ENCODE measurements around the gene HOXD12. TPM values are rescaled to one million over a fixed set of nuclear protein-coding genes. Genes with fewer than 3 reads are reported as not detected.

The HOXD12 gene
- total RNA-seq, 2 donors from 2014 or later, result not detected

DNA sequence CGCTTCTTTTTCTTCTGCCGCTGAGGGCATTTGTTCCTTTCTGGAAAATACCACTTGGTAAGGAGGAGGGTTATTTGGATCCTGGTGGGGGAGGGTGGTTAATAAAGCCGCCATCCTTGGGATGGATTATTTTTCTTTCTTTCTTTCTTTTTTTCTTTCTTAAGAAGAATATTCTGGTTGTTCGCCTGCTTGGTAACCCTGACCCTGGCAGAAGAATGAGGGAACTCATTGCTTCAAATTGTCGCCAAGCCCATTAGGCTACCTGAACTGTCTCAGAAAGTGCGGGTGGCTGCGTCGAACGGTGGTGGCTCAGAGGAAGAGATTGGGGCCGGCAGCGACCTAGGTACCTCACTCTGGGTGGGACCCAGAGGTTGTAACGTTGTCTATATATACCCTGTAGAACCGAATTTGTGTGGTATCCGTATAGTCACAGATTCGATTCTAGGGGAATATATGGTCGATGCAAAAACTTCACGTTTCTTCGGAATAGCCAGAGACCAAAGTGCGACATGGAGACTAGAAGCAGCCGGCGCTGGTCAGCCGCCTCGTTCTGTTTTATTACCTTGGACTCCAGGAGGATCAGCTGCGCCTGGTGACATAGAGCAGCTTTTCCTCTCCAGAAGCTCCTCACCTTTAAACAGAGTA is 50.5 kb downstream of the HOXD12 start:
- H3K36me3 ChIP-seq, result no peaks in the 10 kb centered on the region
- no peaks in the 10 kb centered on the region for H3K4me1 ChIP-seq
- H3K27me3 ChIP-seq, result no peaks in the 10 kb centered on the region
- TF ChIP-seq CTCF (IDR thresholded peaks at IDR 0.05), result no peak
- no peaks in the 10 kb centered on the region for H3K9me3 ChIP-seq
- H3K27ac ChIP-seq, result no peak overlapping the region
- H3K9ac ChIP-seq (ENCODE audit: low read depth in 2 of 2, low read length in 2 of 2), result no peak overlapping the region
- intact Hi-C loops (cut with DNase I), result no loop called here
- no peak for DNase-seq
- no peak overlapping the region for H3K4me3 ChIP-seq

- intact Hi-C loops (cut with DNase I), result no loop called here
- no peaks in the 10 kb centered on the region for H3K9me3 ChIP-seq
- no peak for DNase-seq
- no peaks in the 10 kb centered on the region for H3K36me3 ChIP-seq
- no peak overlapping the region for H3K4me3 ChIP-seq
- TF ChIP-seq CTCF (IDR thresholded peaks at IDR 0.05), result no peak
- H3K27me3 ChIP-seq, result peaks cover 3% of the 10 kb centered on the region
- H3K9ac ChIP-seq (ENCODE audit: low read depth in 2 of 2, low read length in 2 of 2), result no peak overlapping the region
- no peaks in the 10 kb centered on the region for H3K4me1 ChIP-seq
- H3K27ac ChIP-seq, result no peak overlapping the region
Observed at GRCh38 chr2:176150584-176151441, 51.2 kb downstream of the HOXD12 start.

DNA sequence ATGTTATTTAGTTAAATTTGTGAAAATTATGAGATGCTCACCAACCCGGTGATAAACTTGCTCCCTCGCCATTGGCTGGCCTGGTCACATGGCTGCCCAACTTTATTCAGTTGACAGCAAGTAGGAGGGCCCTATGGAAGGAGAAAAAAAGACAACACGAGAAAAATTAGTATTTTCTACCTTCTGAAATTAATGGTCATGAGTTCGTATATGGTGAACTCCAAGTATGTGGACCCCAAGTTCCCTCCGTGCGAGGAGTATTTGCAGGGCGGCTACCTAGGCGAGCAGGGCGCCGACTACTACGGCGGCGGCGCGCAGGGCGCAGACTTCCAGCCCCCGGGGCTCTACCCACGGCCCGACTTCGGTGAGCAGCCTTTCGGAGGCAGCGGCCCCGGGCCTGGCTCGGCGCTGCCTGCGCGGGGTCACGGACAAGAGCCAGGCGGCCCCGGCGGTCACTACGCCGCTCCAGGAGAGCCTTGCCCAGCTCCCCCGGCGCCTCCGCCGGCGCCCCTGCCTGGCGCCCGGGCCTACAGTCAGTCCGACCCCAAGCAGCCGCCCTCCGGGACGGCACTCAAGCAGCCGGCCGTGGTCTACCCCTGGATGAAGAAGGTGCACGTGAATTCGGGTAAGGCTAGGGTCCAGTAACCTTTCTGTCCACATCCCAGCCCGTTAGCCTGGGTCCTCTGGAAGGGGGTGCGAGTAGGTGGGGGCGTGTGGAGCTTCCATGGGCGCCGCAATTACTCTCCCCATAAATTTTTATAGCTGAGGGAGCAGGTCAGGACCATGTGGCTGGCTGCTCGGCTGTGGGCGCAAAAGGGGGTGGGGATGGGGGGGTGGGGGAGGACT is 52.1 kb downstream of the HOXD12 start, which contains the start of gene HOXD4:
Gene HOXD4, plus strand, starts transcription at position 109 of the 846 bp plus-strand sequence. Its CDS starts 84 bp downstream, at position 193.
- TF ChIP-seq CTCF (IDR thresholded peaks at IDR 0.05), result no peak
- Histone ChIP-seq H3K36me3 (no peaks in the 10 kb centered on the region), H3K4me1 (no peaks in the 10 kb centered on the region), H3K9me3 (no peaks in the 10 kb centered on the region), H3K9ac (ENCODE audit: low read depth in 2 of 2, low read length in 2 of 2) (no peak within 1 kb of the TSS), H3K27ac (no peak within 1 kb of the TSS), H3K4me3 (no peak within 1 kb of the TSS), H3K27me3 (peaks cover 9% of the 10 kb centered on the region)
- intact Hi-C loops (cut with DNase I), result no loop called here
- no peak for DNase-seq

Small RNAs within 50 kb of the gene (microRNA-seq; reads per million reads assigned to microRNA genes)
- gene MIR10B, result 14,039 reads per million, percentile 94 among the genes with 10 or more reads in this experiment

Other genes with a start within 250 kb of the HOXD12 start
- gene LNPK, start 97.5 kb upstream of the HOXD12 start, total RNA-seq, result 10 to 100 TPM; 38.5 to 48.4 TPM
- not detected for gene EVX2, start 15.8 kb upstream of the HOXD12 start, total RNA-seq
- under 1 TPM; 0.32 to 0.77 TPM for gene HOXD13, start 7.1 kb upstream of the HOXD12 start, total RNA-seq
- 1 to 10 TPM in 1 of 2 donors, under 1 TPM in 1; 0.25 to 1.6 TPM for gene HOXD11, start 7.5 kb downstream of the HOXD12 start, total RNA-seq
- 1 to 10 TPM in 1 of 2 donors, under 1 TPM in 1; 0.32 to 1.9 TPM for gene HOXD10, start 17.0 kb downstream of the HOXD12 start, total RNA-seq
- 1 to 10 TPM in 1 of 2 donors, under 1 TPM in 1; 0.86 to 1.7 TPM for gene HOXD9, start 22.9 kb downstream of the HOXD12 start, total RNA-seq
- 1 to 10 TPM; 3.1 to 4.6 TPM for gene HOXD8, start 29.9 kb downstream of the HOXD12 start, total RNA-seq
- 1 to 10 TPM; 1.6 to 3.6 TPM for gene HOXD4, start 51.8 kb downstream of the HOXD12 start, total RNA-seq
- 1 to 10 TPM; 3.2 to 4.6 TPM for gene HOXD3, start 57.5 kb downstream of the HOXD12 start, total RNA-seq
- 1 to 10 TPM; 4.0 to 8.3 TPM for gene HOXD1, start 88.9 kb downstream of the HOXD12 start, total RNA-seq
- gene MTX2, start 169.6 kb downstream of the HOXD12 start, total RNA-seq, result 10 to 100 TPM; 33.4 to 34.9 TPM